HG02970 (cell line): ENCODE measurements around the gene KRTAP5-6.

Experiments
- ATAC-seq: cut with Tn5 transposase; IDR thresholded peaks from one replicate; pipeline ENCODE4 v1.9.1; 2021; ENCODE audit warnings: mild to moderate bottlenecking, moderate library complexity, moderate number of reproducible peaks; ENCODE audit not compliant: unreplicated experiment, low FRiP score

The KRTAP5-6 gene

GRCh38 chr11:1730059-1730629 is 33.1 kb downstream of the KRTAP5-6 start:
- no peak for ATAC-seq

GRCh38 chr11:1731451-1732059 is 34.6 kb downstream of the KRTAP5-6 start:
- no peak for ATAC-seq

- ATAC-seq = no peak
Observed at GRCh38 chr11:1732418-1733008, 35.5 kb downstream of the KRTAP5-6 start.

GRCh38 chr11:1733009-1733715 is 36.2 kb downstream of the KRTAP5-6 start:
- no peak for ATAC-seq

GRCh38 chr11:1733716-1734640 is 37.0 kb downstream of the KRTAP5-6 start:
- ATAC-seq = no peak

- no peak for ATAC-seq
Observed at GRCh38 chr11:1734641-1735081, 37.7 kb downstream of the KRTAP5-6 start.

GRCh38 chr11:1735271-1735670 is 38.3 kb downstream of the KRTAP5-6 start:
- ATAC-seq = no peak

- no peak for ATAC-seq
Observed at GRCh38 chr11:1736447-1736992, 39.5 kb downstream of the KRTAP5-6 start.

- ATAC-seq = no peak
Observed at GRCh38 chr11:1737080-1737757, 40.2 kb downstream of the KRTAP5-6 start.

- ATAC-seq = no peak
Observed at GRCh38 chr11:1738380-1738779, 41.4 kb downstream of the KRTAP5-6 start.

GRCh38 chr11:1739576-1739975 is 42.6 kb downstream of the KRTAP5-6 start:
- ATAC-seq = no peak

GRCh38 chr11:1740786-1741530 is 44.0 kb downstream of the KRTAP5-6 start:
- ATAC-seq = no peak

GRCh38 chr11:1741741-1742140 is 44.7 kb downstream of the KRTAP5-6 start:
- ATAC-seq = no peak

GRCh38 chr11:1742371-1742770 is 45.4 kb downstream of the KRTAP5-6 start:
- no peak for ATAC-seq

- no peak for ATAC-seq
Observed at GRCh38 chr11:1742869-1743584, 46.0 kb downstream of the KRTAP5-6 start.

GRCh38 chr11:1743585-1744136 is 46.7 kb downstream of the KRTAP5-6 start:
- no peak for ATAC-seq

GRCh38 chr11:1744137-1744886 is 47.3 kb downstream of the KRTAP5-6 start:
- no peak for ATAC-seq
